Hippocampal formation (tissue), 2 donors: Measurements from ENCODE around the gene OVOL3.
A peak's percentile ranks its signal among the peaks of the same experiment; 100 is the strongest.

Experiments
- DNase-seq, 2 donors: peaks; one replicate each; lab custom pipeline; 2025; lab: John Stamatoyannopoulos, UW

Gene OVOL3

DNA sequence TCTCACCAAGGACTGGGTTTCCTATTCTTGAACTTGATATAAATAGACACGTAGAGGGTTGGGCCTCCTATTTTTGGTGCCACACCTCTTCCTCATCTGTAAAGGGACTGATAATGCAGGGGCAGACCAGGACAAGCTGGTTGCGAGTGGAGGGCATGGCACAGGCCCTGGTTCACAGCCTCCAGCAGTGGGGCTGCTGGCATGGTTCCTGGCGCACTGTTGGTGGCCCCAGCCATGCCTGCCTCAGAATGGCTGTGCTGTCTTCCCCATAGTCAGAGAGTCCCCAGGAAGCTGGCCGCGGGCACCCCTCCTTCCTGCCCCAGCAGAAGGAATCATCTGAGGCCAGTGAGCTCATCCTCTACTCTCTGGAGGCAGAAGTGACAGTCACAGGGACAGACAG lies 10.5 kb upstream of the OVOL3 start:
- DNase-seq: no peak

DNA sequence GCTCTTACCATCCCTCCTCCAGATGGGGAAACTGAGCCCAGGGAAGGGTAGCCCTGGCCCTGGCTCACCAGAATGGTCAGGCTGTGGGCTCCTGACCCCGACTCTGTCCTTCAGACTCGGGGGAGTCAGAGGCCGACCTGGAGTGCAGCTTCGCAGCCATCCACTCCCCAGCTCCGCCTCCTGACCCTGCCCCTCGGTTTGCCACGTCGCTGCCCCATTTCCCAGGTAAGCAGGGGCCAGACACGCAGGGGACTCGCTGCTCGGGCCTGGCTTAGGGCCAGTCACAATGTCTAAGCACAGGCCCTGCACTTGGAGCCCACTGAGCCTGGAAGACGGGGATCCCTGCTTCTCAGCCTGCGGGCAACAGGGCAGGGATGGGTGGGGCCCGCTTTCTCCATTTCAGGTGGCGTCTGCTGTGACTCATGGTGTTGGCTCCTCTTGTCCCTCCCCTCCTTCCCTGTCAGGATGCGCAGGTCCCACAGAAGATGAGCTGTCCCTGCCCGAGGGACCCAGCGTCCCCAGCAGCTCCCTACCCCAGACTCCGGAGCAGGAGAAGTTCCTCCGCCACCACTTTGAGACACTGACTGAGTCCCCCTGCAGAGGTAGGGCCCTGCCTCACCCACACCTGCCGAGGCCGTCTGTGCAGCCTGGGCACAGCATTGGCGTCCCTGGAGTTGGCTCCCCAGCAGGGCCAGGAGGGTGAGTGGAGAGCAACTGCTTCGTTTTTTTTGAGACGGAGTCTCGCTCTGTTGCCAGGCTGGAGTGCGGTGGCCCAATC lies 9.2 kb upstream of the OVOL3 start:
- no peak for DNase-seq

DNA sequence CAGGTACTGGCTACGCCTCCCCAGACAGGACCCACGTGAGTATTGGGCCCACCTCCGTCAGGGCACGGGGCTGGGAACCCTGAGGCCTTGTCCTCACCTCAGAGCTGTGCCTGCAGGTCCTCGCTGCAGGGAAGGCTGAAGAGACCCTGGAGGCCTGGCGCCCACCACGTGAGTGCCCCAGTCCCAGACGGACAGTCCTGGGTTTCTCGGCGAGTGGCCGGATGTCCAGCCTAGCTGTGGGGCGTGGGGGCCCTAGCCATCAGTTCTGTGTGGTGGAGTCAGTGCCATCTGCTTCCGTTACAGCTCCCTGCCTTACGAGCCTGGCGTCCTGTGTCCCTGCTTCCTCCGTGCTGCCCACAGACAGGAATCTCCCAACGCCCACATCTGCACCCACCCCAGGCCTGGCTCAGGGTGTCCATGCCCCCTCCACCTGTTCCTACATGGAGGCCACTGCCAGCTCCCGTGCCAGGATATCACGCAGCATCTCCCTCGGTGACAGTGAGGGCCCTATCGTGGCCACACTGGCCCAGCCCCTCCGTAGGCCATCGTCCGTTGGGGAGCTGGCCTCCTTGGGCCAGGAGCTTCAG lies 7.8 kb upstream of the OVOL3 start:
- DNase-seq: no peak

DNA sequence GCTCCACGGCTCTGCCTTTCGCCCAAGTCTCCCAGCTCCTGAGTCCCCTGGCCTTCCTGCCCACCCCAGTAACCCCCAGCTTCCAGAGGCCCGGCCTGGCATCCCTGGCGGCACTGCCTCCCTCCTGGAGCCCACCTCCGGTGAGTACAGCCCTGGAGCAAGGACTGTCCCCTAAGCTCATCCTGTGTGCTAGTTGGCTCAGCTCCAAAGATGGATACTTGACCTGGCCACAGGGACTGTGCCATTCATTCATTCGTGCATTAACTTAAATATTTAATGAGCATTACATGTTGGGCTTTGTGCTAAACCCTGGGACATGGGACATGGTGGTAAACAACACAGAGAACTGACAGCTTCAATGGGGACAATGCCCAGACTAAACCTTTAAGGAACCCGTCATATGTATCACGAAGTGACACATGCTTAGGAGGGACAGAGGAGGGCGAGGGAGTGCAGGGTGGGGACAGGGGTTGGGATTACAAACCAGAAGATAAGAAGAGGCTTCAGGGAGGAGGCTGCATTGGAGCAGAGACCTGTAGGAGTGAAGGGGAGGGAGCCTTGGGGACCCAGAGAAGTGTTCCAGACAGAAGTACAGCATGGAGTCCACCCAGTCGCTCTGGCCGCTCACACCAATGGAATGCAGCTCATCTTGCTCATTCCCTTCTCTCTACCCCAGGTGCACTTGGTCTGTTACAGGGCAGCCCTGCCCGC lies 6.9 kb upstream of the OVOL3 start:
- DNase-seq: no peak

DNA sequence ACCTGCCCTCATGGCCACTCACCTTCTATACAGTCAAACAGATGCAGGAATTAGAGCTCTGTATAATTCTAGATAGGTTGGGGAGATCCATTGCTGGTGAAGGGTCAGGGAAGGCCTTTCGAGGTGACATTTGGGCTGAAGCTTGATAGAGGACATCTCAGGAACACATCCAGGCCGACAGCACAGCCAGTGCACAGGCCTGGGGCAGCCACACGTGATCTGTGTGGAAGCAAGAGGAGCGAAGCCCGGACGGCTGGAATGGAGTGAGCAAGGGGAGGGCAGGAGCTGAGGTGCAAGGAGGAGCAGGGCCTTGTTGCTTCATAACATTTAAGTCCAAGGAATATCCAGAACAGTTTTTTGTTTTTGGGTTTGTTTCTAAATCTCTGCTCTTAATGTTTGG lies 4.5 kb upstream of the OVOL3 start:
- DNase-seq: no peak

DNA sequence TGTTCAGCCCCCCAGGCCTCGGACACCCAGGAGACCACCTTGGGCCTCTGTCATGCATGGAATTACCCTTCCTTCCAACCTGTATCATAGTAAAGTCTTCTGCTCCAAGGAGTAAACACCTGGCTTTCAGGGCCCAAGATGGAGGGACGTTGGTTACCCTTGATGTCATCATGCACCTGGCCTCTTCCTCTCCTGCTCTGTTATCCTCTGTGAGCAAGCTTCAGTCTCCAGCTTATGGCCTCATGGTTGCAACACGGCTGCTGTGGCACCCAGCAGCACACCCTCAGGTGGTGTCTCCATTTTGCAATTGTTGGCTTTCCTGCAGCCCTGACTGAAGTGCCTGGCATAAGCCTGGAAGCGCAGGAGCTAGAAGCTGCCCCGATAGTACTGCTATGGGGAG lies 4.0 kb upstream of the OVOL3 start:
- no peak for DNase-seq

DNA sequence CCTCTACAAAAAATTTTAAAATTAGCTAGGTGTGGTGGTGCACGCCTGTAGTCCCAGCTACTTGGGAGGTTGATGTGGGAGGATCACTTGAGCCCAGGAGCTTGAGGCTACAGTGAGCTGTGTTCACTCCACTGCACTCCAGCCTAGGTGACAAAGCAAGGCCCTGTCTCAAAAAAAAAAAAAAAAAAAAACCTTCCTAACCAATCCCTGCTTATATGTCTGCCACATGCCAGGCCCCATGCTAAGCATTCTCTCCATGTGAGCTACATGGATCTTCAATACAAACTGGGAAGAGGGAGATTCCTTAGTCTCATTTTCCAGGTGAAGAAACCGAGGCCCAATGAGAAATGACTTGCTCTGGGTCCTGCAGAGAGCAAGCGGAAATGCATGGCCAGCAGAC lies 2.3 kb upstream of the OVOL3 start:
- DNase-seq: no peak

DNA sequence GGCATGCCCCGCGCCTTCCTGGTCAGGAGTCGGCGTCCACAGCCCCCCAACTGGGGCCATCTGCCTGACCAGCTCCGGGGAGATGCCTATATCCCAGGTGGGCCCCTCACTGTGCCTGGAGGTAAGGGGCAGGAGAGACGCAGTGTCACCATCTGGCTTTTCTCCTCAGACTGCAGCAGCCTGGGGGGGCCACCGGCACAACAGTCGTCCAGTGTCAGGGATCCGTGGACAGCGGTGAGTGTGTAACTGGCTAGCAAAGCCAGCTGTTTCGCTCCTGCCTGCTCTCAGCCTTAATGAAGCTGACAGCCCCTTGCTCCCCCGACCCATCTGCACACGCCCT lies 227 bp downstream of the OVOL3 start:
- no peak for DNase-seq

DNA sequence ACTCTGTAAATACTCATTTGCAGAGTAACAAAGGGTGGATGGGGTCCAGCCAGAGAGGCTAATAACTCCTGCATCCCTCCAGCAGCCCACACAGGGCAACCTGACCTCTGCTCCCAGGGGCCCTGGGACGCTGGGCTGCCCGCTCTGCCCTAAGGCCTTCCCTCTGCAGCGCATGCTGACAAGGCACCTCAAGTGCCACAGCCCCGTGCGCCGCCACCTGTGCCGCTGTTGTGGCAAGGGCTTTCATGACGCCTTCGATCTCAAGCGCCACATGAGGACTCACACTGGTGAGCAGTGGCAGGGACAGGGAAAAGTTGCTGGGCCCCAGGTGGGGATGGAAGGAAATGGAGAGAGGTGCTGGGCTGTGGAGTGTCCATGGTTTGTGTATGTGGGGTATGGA lies 1.7 kb downstream of the OVOL3 start:
- DNase-seq: no peak

DNA sequence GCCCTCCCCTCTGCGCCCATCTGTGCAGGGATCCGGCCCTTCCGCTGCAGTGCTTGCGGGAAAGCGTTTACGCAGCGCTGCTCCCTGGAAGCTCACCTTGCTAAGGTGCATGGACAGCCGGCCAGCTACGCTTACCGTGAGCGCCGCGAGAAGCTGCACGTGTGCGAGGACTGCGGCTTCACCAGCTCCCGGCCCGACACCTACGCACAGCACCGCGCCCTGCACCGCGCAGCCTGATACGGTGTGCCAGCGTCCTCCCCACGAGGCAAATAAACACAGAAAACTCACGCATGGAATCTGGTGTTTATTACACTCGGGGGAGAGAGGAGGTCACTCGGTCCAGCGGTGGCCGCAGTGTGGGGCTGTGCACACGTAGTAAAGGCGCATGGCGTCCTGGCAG lies 2.5 kb downstream of the OVOL3 start:
- DNase-seq: no peak

DNA sequence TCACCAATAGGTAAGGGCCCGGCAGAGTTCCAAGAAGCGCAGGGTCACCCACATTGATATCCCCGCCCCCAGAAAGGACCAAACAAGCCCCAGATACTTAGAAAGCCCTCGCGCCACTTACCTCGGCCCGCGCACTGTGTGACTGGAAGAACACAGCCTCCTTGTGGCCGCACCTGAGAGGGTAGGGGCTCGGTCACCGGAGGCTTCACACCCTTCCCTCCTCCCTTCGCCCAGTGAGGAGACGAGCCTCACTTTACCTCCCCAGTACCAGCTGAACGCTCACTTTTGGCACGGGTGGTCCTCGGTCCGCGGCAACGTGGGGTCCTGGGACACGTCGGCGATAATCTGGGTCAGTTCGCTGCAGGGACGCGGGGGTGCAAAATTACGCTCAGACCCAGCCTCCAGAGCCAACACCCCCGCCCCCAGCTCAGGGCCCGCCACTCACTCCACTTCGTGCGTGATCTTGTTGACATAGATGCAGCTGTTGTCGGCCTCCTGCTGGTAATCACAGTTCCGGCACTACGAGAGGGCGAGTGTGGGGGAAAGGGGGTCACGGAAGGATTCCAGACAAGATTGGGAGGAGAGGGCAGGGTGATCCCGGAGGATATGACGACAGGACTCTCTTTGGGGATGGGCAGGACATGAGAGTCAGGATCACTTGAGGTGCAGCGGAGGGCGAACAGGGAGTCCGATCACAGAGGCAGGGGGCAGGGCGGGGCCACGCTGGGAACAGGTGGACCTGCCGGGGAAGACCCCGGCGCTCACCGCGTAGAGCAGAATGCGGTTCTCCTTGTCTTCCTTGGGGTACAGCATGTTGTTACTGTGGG lies 3.2 kb downstream of the OVOL3 start:
- DNase-seq: peak in 1 of 2 donors; percentile 29

DNA sequence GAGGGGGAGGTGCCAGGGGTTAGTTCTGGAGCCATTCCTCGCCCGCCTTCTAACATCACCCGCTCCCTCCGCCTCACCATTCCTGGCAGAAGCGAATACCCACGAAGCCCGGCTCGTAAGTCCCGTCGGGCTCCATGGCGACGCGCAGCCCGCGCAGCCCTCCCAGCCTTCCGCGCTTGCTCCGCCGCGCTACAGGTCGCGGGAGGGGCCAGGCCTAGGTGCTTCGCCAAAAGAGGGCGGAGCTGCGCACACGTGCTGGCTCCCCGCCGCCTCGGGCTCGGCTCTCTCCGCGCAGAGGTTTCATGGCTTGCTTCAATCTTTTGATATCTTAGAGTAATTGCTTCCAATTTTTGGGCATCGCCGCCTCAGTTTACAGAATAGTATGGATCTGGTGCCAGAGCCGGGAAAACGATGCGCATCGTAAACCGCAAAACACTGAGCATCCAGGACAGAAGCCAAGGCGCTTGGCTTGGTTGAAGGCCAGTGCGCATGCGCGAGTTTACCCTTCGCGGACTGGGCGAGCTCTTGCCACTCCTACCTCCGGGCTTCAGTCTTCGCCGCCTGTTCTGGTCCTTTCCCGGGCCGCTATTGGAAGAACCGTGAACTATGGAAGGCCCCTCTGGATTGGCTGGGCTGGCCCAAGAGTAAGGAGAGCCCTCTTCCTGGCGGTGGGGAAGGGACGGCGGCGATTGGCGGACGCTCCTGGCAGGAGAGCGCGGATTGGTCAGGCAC lies 3.9 kb downstream of the OVOL3 start, which contains the start of gene POLR2I:
Gene POLR2I, minus strand, starts transcription at position 155 of the 732 bp plus-strand sequence. Its CDS starts 19 bp downstream, at position 136.
- peak; percentile 99 to 100 for DNase-seq

DNA sequence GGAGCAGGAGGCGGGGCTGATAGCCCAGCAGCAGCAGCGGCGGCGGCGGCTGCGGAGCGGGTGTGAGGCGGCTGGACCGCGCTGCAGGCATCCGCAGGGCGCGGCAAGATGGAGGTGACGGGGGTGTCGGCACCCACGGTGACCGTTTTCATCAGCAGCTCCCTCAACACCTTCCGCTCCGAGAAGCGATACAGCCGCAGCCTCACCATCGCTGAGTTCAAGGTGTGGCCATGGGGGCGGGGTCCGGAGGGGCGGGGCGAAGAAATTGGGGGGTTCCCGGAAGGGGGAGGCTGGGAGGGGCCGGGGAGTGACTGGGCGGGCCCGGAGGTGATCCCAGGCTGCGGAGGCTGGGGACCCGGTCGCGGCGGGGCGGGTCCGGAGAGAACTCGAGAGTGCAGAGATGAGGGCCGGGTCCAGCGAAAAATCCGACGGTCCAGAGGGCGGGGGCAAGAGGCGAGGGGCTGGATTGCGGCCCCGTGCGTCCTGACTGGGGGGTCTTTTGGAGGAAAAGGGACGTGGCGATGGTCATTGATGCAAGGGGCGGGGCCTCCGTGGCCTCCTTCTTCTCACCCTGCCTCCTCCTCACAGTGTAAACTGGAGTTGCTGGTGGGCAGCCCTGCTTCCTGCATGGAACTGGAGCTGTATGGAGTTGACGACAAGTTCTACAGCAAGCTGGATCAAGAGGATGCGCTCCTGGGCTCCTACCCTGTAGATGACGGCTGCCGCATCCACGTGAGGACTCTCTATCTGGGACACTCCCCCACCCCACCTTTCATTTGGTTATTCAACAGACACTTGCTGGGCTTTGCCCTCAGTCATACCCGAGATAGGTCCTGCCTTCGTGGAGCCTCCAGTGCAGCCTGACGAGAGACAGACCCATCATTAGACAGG lies 4.8 kb downstream of the OVOL3 start, which contains the start of gene TBCB:
Gene TBCB, plus strand, starts transcription at position 16 of the 891 bp plus-strand sequence. Its CDS starts 93 bp downstream, at position 109.
- no peak for DNase-seq

DNA sequence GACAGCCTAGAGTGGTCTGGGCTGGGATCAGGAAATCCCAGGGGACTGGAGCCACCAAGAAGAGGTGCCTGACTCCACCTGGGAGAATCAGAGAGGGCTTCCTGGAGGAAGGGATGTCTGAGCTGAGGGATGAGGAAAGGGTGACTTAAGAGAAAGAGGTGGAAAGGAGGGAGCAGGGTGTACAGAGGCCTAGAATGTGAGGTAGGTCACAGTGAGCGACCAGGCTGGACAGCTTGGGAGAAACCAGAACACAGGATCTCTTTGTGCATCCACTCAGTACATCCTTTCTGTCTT lies 5.3 kb downstream of the OVOL3 start:
- no peak for DNase-seq

DNA sequence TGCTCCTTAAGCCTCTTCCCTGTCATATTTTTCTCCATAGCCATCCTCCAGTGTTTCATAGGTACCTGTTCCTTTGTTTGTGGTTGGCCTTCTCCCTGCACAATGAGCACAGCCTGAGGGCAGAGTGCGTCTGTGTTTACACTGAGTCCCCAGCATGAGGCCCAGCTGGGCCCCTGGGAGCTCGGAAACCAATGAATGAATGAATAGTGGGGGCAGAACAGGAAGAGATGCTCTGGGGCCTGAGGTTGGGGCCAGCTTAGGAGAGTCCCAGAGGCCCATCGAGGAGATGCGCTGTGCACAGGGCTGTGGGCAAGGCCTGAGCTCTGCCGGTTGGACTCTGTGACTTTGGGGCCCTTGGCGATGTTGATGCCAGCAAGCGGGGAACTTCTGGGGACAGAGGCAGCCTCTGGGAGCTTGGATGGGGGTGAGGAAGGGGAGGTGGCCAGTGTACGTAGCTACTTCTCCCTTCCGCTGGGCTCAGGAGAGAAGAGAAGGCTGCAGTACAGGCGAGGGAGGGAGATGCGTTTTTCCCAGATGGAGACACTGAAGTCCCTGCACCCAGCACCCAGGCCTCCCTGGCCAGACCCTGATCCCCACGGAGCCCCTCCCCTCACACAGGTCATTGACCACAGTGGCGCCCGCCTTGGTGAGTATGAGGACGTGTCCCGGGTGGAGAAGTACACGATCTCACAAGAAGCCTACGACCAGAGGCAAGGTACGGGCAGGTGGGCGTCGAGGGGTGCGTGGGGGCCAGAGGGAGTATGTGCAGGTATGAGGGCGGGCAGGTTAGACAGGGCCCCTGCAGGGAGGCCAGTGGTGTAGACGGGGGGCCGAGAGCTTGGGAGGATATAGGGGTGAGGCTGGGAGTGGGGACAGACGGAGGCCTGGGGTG lies 9.4 kb downstream of the OVOL3 start:
- DNase-seq: no peak

DNA sequence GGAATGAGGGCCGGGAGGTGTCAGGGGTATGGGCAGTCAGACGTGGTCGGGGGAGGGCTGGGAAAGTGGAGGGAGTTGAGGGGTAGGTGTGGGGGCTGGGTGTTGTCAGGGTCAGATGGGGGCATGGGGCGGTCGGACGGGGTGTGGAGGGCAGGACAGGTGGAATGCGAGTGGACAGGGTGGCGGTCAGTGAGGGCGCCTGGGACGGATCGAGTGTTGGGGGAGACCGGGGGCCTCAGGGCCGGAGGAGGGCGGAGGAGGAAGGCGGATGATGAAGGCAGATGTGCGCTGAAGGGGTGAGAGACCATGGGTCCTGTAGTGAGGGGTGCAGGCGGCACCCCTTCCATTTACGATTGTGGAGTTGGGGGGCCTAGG lies 10.0 kb downstream of the OVOL3 start:
- DNase-seq: no peak

DNA sequence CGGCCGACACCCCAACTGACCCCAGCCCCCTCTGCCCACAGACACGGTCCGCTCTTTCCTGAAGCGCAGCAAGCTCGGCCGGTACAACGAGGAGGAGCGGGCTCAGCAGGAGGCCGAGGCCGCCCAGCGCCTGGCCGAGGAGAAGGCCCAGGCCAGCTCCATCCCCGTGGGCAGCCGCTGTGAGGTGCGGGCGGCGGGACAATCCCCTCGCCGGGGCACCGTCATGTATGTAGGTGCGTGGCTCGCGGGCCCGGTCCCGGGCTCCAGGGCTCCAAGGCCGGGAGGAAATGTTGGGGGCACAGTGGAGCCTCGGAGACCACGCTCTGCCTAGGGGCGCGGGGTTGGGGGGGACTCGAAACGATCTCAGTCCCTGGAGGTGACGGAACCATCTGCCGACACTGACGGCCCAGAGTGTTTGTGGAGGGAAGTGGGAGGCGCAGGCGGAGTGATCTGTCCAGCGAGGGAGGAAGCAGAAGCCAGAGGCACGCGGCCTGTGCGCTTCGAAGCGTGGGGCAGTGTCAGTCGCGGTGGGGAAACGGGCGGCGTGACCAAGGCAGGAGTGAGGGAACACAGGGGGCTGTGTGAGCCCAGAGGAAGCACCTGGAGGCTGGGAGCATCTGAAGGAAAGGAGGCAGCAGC lies 10.7 kb downstream of the OVOL3 start:
- DNase-seq: no peak

DNA sequence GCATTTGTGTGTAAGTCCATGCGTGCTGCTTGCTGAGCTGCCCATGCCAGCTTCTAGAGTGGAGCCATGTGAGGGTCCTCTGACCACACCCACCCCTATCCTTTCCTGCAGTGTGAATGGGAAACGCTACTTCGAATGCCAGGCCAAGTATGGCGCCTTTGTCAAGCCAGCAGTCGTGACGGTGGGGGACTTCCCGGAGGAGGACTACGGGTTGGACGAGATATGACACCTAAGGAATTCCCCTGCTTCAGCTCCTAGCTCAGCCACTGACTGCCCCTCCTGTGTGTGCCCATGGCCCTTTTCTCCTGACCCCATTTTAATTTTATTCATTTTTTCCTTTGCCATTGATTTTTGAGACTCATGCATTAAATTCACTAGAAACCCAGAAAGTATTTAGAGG lies 14.6 kb downstream of the OVOL3 start:
- DNase-seq: no peak

DNA sequence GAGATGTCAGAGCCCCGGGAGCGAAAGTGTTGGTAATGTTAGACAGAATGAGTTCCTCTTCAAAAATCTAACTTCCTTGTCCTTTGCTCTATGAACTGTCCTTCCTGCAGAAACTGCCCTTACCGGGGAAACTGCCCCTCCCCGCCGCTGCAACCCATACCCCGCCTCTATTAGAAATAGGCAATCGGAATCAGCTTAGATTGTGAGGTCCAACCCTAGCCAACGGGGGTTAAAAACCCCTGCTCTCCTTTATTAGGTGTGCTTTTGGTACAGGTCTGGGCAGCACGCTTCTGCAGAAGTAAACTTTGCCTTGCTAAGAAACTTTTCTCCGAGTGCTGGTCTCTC lies 17.4 kb downstream of the OVOL3 start:
- DNase-seq: no peak
